ENCODE results near the gene PLEKHD1. TPM values are rescaled to one million over a fixed set of nuclear protein-coding genes. Genes with fewer than 3 reads are reported as not detected.
A peak's percentile ranks its signal among the peaks of the same experiment; 100 is the strongest.

PLEKHD1 gene
- total RNA-seq, 2 donors from 2014 or later: not detected

- DNase-seq (ENCODE audit: low spot score): no peak
- H3K27me3 ChIP-seq: no peaks in the 10 kb centered on the region
- H3K4me3 ChIP-seq: no peak overlapping the region
- H3K4me1 ChIP-seq: no peaks in the 10 kb centered on the region
- no peaks in the 10 kb centered on the region for H3K36me3 ChIP-seq
- H3K9me3 ChIP-seq: no peaks in the 10 kb centered on the region
- no peak for TF ChIP-seq CTCF (IDR thresholded peaks at IDR 0.05)
- H3K27ac ChIP-seq: no peak overlapping the region
Observed at GRCh38 chr14:69532561-69533340, 48.2 kb downstream of the PLEKHD1 start.

GRCh38 chr14:69535230-69535848, 50.8 kb downstream of the PLEKHD1 start:
- Histone ChIP-seq H3K27ac (no peak overlapping the region), H3K4me3 (no peak overlapping the region), H3K9me3 (no peaks in the 10 kb centered on the region), H3K4me1 (no peaks in the 10 kb centered on the region), H3K27me3 (no peaks in the 10 kb centered on the region), H3K36me3 (no peaks in the 10 kb centered on the region)
- TF ChIP-seq CTCF (IDR thresholded peaks at IDR 0.05): peak in 1 of 2 donors; percentile 66
- DNase-seq (ENCODE audit: low spot score): peak; percentile 62

GRCh38 chr14:69536971-69537370, 52.4 kb downstream of the PLEKHD1 start:
- no peak for TF ChIP-seq CTCF (IDR thresholded peaks at IDR 0.05)
- DNase-seq (ENCODE audit: low spot score): no peak
- Histone ChIP-seq H3K27me3 (no peaks in the 10 kb centered on the region), H3K9me3 (no peaks in the 10 kb centered on the region), H3K27ac (no peak overlapping the region), H3K36me3 (no peaks in the 10 kb centered on the region), H3K4me1 (no peaks in the 10 kb centered on the region), H3K4me3 (no peak overlapping the region)

- Histone ChIP-seq H3K36me3 (no peaks in the 10 kb centered on the region), H3K9me3 (no peaks in the 10 kb centered on the region), H3K27ac (no peak overlapping the region), H3K4me3 (no peak overlapping the region), H3K4me1 (no peaks in the 10 kb centered on the region), H3K27me3 (no peaks in the 10 kb centered on the region)
- no peak for DNase-seq (ENCODE audit: low spot score)
- TF ChIP-seq CTCF (IDR thresholded peaks at IDR 0.05): no peak
Observed at GRCh38 chr14:69537900-69538299, 53.4 kb downstream of the PLEKHD1 start.

- H3K27me3 ChIP-seq: no peaks in the 10 kb centered on the region
- H3K4me1 ChIP-seq: no peaks in the 10 kb centered on the region
- H3K36me3 ChIP-seq: no peaks in the 10 kb centered on the region
- no peaks in the 10 kb centered on the region for H3K9me3 ChIP-seq
- no peak overlapping the region for H3K27ac ChIP-seq
- DNase-seq (ENCODE audit: low spot score): no peak
- no peak for TF ChIP-seq CTCF (IDR thresholded peaks at IDR 0.05)
- H3K4me3 ChIP-seq: no peak overlapping the region
Observed at GRCh38 chr14:69538766-69539165, 54.2 kb downstream of the PLEKHD1 start.

Data from right atrium auricular region (tissue), 2 donors.